ENCODE measurements around the gene PYGM.

DNA sequence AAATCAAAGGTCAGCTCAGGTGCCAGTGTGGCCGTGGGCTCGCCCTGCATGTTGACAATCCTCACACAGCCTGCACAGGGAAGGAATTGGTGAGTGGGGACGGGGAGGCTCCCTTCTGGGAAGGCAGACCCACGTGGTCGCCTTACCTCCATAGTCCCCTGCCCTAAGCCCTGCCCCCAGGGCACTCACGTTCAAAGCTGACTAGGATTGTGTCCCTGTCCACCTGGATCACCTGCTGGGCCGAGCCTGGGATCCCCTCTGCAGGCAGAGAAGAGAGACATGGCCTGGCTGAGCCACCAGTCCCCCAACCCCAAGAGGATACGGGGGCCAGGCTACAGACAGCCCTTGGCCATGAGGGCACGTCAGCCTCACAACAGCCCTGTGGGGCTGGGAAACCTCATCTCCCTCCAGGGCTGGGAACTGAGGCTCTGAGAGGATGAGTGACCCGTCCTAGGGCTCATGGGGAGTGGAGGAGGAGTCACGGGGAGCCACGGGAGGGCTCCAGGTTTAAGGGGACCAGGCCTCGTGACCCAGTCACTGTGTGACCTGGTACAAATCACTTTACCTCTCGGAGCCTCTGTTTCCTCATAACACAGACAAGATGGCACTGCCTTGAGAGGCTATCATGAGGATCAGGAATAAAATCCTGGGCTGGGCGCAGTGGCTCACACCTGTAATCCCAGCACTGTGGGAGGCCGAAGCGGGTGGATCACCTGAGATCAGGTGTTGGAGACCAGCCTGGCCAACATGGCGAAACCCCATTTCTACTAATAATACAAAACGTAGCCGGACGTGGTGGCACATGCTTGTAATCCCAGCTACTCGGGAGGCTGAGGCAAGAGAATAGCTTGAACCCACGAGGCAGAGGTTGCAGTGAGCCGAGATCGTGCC, 30.7 kb upstream of the PYGM start:
- TF ChIP-seq, protein P1, sequence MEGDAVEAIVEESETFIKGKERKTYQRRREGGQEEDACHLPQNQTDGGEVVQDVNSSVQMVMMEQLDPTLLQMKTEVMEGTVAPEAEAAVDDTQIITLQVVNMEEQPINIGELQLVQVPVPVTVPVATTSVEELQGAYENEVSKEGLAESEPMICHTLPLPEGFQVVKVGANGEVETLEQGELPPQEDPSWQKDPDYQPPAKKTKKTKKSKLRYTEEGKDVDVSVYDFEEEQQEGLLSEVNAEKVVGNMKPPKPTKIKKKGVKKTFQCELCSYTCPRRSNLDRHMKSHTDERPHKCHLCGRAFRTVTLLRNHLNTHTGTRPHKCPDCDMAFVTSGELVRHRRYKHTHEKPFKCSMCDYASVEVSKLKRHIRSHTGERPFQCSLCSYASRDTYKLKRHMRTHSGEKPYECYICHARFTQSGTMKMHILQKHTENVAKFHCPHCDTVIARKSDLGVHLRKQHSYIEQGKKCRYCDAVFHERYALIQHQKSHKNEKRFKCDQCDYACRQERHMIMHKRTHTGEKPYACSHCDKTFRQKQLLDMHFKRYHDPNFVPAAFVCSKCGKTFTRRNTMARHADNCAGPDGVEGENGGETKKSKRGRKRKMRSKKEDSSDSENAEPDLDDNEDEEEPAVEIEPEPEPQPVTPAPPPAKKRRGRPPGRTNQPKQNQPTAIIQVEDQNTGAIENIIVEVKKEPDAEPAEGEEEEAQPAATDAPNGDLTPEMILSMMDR (conservative IDR thresholded peaks at IDR 0.05 in 1 of 2, IDR thresholded peaks at IDR 0.05 in 1 of 2; ENCODE audit: low read depth in 1 of 2, low read length in 2 of 2), result no peak
- TF ChIP-seq EZH2 (IDR thresholded peaks at IDR 0.05; ENCODE audit: low read length, missing control alignments), result no peak

Data from fibroblast of lung (primary cell).